GM19238 (cell line): ENCODE data around the gene FASLG.
"Not testable (repeated sequence)": the region's sequence is repeated elsewhere in the genome, so short reads cannot be mapped to it uniquely, and the experiment has no call there.

ENCODE experiments used
- DNase-seq: peaks from one replicate; pipeline ENCODE4 v3.0.0; 2011; ENCODE audit warnings: low spot score; ENCODE audit not compliant: insufficient read length

The FASLG gene, protein sequence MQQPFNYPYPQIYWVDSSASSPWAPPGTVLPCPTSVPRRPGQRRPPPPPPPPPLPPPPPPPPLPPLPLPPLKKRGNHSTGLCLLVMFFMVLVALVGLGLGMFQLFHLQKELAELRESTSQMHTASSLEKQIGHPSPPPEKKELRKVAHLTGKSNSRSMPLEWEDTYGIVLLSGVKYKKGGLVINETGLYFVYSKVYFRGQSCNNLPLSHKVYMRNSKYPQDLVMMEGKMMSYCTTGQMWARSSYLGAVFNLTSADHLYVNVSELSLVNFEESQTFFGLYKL

DNA sequence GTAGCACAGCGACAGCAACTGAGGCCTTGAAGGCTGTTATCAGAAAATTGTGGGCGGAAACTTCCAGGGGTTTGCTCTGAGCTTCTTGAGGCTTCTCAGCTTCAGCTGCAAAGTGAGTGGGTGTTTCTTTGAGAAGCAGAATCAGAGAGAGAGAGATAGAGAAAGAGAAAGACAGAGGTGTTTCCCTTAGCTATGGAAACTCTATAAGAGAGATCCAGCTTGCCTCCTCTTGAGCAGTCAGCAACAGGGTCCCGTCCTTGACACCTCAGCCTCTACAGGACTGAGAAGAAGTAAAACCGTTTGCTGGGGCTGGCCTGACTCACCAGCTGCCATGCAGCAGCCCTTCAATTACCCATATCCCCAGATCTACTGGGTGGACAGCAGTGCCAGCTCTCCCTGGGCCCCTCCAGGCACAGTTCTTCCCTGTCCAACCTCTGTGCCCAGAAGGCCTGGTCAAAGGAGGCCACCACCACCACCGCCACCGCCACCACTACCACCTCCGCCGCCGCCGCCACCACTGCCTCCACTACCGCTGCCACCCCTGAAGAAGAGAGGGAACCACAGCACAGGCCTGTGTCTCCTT, at the start of gene FASLG:
FASLG (plus strand) TSS at position 233 of the 583 bp plus-strand sequence; CDS start at position 332, 99 bp downstream.
- DNase-seq = no peak

DNA sequence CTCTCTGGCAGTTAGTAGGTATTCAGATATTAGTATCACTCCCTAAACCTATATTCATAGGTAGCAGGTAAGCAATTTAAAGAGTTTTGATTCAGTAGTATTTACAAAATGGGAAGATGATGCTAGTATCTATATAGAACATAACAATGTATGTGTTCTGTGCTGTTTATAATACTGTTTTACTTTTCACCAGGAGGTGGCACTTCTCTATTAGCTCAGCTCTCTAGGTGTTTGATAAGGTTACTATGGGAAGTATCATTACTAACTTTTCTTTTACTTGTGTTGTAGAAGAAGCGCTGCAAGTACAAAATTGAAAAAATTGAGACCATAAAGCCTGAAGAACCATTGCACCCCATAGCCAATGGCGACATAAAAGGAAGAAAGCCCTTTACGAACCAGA, 49.4 kb upstream of the FASLG start:
- no peak for DNase-seq

DNA sequence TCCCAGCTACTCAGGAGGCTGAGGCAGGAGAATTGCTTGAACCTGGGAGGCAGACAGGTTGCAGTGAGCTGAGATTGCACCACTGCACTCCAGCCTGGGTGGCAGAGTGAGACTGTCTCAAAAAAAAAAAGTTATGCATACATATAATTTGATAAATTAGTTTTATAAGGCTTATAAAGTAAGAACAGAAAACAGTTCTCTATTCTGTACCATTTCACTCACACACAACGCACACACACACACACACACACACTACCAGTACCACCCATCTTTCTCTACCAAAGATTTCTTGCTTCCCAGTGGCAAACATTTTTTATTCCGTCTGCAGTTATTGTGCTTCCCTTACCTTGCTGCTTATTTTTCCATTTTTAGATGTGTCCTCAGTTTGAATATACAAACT, 46.4 kb upstream of the FASLG start:
- DNase-seq = no peak

DNA sequence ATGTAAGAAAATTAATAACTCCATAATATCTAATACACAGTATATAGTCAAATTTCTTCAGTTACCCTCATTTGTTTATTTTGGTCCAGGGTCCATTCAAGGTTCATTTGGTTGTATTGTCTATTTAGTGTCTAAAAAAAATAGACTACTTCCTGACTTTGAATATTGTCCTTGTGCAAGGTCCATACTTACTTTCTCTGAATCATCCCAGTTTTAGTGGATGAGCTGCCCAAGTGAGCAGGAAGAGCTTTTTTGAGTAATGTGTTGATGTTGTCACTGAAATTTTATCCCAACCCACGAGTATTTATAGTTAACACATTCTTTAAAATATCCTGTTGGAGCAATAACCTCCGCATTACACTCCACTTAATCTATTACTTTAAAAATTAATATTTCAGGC, 45.6 kb upstream of the FASLG start:
- DNase-seq = no peak

DNA sequence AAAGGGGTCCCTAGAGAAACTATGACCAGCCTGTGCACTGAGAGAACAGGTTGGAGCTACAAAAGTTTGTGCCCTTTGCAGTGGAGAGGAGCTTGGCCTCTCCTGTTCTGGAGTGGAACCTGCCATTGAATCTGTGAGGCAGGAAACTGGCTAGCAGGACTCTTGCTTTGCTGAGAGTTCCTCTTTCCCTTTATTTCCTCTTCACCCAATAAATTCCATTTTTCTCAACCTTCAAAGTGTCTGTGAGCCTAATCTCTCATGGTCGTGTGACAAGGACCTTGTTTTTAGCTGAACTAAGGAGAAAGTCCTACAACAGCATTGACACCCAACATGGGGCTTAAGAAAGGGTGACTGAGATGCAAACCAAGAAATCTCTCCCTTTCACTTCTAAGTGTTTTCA, 42.7 kb upstream of the FASLG start:
- no peak for DNase-seq

DNA sequence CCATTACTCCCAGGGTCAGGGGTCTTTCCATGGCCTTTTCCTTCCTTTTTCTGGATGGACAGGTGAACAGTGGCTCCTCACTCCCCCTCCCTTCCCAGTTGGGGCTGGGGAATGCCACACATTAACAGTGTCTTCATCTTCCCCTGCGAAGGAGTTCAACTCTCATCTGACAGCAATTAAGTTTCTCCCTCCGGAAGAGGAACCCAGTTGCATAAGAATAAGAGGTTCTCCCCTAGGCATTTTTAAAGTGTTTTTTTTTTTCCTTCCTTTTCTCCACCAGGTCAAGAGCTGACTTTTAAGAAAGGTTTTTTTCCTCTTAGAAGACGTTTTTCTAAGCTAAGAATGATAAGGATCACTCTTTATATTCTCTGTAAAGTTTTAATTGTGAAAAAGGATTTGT, 42.3 kb upstream of the FASLG start:
- no peak for DNase-seq

DNA sequence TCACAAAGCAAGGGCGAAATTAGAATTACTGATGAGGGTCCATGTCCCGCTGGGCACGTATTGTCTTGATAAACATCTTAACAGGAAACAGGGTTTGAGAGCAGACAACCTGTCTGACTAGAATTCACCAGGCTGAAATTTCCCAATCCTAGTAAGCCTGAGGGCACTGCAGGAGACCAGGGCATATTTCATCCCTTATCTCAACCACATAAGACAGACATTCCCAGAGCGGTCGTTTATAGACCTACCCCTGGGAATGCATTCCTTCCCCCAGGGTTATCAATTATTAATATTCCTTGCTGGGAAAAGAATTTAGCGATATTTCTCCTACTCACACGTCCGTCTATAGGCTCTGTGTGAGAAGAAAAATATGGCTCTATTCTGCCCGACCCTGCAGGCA, 38.3 kb upstream of the FASLG start:
- not testable (repeated sequence) for DNase-seq

DNA sequence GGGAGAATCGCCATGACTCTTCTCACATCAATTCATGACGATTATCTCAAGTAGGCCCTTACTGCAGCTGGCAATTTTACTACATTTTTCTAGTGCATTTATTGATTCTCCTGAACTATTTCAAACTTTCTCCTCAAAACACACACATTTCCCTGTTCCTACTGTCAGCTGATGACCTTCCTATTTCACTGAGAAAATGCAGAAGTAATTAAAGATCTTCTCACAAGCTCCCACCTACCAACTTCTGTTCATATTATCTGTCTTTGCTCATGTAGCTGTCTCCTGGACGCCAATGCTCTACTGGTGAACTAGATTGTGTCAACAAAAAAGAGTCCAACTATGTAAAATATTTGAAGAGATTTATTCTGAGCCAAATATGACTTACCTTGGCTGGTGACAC, 36.4 kb upstream of the FASLG start:
- no peak for DNase-seq

DNA sequence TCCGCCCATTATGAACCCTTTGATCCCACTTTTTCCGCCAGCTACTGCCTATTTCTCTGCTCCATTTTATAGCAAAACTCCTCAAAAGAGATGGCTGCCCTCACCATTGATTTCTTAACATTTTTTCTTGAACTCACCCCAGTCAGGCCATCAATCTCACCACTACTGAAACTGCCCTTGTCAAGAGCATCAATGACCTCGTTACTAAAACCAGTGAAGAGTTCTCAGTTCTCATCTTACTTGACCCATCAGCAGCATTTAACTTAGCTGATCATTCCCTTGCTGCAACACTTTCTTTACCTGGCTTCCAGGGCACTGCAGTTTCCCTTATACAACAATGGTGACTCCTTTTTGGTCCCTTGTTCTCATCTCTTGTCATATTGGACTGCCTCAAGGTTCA, 35.2 kb upstream of the FASLG start:
- DNase-seq = no peak

DNA sequence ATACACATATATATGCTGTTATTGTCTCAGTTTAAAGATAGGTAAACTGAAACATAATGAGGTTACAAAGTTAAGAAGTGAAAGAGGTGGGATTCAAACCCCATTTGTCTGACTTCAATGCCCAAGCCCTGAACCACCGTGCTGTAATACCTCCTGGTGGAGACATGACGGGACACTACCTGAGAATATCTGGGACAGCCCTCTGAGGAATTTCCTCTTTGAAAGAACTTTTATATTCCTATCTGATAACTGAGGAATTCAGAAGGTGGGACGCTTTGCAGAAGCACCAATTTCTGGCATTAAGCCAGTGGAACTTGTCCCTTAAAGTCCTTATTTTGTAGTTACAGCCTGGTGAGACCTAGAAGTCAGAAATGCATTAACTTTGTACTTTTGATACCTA, 32.1 kb upstream of the FASLG start:
- no peak for DNase-seq

DNA sequence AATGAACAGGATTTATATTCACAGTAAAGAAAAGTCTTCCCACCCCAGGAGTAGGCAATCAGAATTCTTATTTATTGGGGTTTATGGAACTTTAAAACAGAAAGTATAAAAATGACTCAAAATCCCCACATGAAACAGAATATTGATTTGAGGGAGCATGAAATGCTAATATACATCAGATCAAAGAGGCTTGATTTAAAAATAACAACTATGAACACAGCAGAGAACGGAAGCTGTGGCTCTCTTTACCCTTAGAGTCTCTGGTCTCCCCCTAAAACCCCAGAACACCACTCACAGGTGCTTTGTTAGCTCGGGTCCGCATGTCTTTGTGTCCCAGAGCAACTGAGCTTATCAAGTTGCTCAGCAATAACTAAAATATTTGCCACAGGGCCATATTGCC, 31.2 kb upstream of the FASLG start:
- no peak for DNase-seq

DNA sequence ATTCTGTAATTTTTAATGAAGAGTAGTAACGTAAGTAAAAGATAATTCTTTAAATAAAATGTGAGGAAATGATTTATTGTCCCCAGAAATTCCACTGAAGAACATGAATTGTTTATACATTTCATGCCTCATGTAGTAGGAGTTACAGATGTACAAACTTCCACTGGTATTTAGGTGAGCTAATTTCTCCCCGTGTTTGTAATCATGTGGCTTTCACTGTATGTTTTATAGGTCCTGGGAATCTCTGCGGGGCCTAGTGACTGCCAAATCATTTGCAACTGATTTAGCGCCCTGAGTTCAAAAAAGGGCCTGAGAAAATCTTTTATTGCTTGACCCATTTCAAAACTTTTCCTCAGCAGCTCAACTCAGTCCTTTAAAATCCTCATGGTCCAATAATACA, 30.5 kb upstream of the FASLG start:
- no peak for DNase-seq

DNA sequence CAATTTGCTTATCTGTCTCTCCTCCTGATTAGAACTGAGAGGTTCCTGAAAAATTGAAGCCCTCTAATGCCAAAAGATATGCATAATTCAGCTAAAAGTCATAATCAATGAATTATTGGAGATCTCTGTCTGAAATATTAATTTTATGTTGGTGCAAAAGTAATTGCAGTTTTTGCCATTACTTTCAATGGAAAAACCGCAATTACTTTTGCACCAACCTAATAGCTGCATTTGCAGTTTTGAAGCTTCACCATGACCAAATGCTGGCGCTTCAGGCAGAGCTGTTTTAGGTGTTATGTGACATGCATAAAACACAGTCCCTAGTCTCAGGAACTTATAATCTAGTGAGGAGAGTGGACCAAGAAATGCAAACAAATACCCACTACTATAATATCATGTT, 29.7 kb upstream of the FASLG start:
- DNase-seq = no peak

DNA sequence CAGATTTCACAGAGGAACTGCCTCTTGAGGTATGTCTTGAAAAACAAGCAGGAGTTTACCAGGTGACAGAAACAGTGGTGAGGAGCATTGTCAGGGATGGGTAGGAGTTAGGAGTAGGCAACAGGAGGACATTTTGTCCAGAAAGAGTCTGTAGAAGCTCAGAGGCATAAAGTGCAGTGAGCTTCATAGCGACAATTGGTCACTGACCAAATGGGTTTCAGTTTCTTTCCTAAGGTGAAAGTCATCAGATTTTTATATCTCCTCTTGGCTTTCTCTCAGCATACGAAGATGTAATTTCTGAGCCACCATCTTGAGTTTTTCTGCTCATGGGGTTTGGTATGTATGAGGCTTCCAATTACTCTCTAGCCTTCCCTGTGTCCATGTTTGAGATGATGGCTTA, 29.3 kb upstream of the FASLG start:
- DNase-seq = no peak

DNA sequence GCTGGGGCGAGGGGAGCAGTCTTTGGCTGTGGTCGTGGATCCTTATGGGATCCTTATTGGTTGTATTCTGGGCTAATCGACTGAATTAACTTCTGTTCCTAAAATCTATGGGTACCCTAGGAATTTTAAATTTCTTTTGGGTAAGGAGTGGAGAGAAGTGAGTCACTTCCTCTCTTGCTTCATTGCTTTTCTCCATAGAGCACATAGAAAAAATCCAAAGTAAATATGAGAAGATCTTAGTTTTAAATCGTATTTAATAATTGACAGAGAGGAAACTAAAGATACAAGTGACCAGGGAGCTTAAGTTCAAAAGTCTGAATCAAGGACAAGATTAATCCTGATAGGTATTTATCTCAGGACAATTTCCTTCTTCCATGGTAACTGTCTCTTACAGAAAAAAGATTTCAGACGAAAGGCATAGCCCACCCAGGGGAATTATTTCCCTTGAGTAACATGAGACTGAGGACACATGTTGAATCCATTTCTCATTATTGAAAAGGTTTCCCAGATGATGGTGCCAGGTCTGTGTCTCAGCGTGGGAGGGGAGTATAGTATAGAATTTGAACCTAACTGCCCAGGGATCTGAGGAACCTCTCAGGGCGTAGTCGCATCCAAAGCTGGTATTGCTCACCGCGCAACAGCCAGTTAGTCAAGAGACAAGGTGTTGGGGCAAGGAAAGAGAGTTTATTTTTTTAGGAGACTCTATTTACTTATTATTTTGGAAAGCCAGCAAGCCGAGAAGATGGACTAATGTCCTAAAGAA, 28.7 kb upstream of the FASLG start:
- no peak for DNase-seq

DNA sequence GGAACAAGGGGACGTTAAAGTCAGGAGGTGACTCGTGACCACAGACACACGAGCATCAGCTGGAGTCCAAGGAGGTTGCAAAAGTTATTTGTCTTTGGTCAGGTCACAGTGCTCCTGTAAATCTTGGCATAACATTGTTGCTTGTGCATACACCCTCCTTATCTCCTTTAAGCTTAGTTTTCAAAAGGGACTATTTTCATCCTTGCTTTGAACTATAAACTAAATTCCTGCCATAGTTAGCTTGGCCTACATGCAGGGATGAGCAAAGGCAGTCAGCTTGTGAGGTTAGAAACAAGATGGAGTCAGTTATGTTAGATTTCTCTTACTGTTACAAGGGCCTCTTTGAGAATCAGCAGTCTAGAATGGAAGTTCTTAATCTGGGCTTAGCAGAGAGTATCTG, 28.0 kb upstream of the FASLG start:
- DNase-seq = no peak

DNA sequence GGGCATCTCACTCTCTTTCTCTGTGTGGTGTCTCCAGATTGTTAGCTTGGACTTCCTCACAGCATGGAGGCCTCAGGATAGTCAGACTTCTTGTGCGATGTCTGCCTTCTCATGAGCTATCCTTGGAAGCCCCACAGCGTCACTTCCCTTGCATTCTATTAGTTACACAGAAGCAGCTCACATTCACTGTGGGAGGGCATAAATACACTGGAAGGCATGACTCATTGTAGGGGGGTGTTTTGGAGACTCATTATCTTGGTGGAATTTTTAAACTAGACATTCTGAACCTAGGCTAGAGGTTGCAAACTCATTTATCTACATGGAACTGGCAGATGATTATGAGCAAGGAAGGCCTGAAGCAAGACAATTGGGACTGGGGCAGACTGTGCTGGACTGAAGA, 21.4 kb upstream of the FASLG start:
- DNase-seq = no peak

DNA sequence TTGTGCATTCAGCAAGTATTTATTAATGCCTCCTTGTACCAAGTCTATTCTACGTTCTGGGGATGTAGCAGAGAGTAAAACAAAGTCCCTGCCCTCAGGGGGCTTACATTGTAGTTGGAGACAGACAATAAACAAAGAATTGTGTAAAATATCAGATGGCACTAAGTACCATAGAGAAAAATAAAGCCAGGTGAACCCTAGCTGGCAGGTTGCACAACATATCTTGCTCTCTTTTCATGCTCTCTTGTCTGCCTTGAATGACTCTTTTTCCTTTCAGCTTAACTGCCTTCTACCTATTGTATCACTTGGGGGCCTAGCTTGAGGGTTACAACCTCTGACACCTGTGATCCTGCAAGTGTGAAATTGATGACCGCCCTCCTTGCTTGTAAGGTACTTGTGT, 20.7 kb upstream of the FASLG start:
- DNase-seq = no peak

DNA sequence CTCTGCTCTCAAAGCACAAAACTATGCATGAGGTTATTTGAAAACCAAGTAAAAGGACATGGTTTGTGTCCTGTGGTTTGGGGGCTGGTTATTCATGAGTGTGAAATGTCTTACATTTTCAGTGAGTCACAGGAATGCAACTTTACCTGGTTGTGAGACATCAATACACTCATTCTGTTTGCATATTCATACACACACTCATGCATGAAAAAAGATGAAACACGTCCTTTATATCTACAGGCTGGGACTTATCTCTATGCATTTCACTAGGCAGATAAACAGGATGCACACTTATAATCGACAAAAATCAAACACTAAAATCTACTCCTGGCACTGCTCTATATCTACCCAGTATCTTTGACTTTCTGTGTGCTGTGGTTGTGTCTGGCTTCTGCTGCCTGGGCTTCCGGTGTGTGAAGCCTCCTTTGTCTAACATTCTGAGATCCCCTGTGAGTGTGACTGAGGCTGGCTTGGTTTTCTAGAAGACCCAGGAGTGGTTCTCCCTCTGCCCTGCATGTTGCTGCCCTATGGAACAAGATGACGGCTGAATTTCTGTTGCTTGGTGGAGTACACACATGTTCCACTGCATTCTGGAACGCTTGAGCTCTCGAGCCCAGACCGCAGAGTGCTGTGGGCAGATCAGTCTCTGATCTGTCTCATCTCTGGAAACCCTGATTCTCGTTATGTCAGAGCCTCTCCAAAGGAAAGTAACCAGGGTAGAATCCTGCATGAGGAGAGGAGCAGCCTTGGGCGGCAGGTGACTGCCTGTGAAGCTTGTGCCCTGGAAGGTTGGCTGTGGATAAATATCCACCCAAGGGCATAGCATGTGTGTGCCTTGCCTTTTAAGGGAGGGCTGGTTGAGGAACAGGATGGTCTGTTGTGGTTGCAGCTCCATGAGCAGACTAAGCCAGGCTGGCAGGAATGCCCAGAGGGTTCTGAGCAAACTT, 19.7 kb upstream of the FASLG start:
- DNase-seq = no peak

DNA sequence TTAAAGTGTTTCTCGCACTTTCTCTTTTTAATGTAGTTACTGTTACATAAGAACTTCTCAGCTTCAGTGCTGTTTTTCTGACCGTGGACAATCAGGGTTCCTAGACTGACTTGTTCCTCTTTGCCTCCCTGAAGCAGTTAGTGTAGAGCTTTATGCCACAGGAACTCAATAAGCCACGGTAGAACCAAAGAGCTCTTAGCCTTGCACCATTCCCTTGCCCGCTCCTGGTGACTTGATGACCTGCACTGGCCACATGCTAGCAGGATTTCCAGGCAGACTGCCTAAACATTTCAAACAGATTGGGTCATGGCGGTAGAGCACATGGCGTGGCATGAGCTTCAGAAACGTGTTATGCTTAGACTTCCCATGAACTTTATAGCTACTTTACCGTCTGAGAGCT, 18.8 kb upstream of the FASLG start:
- DNase-seq = no peak

DNA sequence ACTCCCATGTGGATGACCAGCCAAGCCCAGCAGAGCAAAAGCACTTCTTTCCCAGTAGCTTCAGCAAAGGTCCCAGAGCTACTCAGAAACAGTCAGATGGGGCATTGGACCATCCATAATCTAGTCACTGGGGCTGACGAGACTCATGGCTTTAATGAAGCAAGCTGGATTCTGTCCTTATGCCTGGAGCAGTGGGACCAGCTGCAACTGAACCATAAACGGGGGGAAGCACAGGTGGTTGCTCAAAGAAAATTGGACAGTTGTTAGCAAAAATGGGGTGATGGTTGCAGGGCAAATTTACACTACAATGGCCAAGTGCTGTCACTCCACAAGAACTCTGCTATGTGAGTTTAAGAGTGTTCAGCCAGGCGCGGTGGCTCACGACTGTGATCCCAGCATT, 17.4 kb upstream of the FASLG start:
- DNase-seq = no peak

DNA sequence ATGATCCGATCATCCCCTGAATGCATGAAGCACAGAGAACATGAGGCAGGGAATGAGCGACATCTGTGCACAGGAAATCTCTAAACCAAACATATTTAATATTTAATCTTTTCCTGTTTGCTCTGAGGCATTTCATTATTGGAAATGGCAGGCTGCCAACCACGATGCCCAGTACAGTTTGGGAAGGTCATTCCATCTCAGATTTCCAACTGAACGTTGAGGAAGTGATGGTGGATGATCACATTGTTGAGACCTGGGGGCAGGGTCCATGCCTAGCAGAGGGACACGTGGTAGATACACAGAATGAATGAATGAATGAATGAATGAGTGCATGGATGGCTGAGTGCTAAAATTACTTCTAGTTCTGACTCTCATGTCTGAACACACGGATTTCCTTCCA, 15.9 kb upstream of the FASLG start:
- no peak for DNase-seq
